ENCODE data around the gene TEX36.
A peak's percentile ranks its signal among the peaks of the same experiment; 100 is the strongest.
"Not testable (repeated sequence)": the region's sequence is repeated elsewhere in the genome, so short reads cannot be mapped to it uniquely, and the experiment has no call there.

The TEX36 gene, protein sequence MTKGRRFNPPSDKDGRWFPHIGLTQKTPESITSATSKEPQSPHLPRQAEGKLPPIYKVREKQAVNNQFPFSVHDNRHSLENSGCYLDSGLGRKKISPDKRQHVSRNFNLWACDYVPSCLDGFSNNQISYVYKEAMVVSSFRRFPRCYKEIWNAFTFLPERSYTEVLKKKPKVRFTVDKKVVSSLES

DNA sequence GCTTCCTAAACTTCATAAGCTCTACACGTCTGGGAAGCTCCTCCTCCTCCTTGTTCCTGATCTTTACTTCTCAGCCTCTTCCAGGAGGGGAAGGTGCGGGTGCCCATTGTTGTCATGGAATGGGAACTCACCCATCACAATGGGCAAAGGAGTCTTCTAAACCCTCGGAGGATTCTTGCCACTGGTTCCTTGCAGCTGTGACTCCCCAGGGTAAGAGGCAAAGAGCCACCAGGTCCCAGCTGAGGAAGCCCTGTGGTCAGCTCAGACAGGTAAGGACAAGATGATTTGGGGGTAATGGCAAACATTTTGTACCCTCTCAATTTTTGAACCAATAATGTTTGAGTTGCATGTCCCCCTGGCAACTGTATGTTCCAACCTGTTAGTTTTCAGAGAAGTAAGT lies at the start of gene TEX36:
Gene TEX36, minus strand, starts transcription at position 101 of the 400 bp plus-strand sequence. CDS start 174 bp downstream, outside the sequence.
- no peak for DNase-seq (ENCODE audit: low spot score)

DNA sequence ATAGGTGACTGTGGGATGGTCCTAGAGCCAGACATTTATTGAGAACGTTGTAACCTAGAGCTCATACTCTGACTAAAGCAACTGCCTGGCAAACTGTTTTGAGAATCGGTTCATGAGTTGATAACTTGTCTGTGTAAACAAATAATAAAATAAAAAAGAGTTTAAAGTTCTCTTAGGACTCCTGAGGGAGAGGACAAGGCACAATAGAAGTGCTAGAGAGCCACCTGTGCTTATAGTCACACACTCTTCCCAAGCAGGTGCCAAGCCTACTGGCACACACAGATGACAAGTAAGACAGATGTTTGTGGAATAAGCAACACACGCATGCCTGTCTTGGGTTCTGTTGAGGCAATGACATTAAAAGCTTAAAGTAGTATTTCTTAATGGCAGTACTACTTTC lies 44.5 kb upstream of the TEX36 start:
- DNase-seq (ENCODE audit: low spot score) = no peak

DNA sequence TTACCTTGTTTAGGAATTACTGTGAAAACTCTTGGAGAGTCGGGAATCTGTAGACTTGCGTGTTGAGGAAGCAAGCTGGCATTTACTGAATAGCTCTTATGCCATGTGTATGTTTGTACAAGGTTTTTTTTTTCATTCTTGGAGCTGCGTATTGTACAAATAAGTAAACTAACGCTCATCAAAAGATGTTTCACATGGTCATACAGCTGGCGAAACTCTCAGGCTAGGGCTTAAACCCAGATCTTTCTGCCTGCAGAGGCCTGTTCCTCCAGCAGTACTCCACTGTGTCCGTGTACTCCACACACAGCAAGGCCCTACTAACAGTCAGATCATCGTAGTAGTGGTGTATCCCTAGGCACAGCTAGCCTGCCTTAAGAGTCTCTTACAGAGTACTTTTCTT lies 44.0 kb upstream of the TEX36 start:
- DNase-seq (ENCODE audit: low spot score) = no peak

DNA sequence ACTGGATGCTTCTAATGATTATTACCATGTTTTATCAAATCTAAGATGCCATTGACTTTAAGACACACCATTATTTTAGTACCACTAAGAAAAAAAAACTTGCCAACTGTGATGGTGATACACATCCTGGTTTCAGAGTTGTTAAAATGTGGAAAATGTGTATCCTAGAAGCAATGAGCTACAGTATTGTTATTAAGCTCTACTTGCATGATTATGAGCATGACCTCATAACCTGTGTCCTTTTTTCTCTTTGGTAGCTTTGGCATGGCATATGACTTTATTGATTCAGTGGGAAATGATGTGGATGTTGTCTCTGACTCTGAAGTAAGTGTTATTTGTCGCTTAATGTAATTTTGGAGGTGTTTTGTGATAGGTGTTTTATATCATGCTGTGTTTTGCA lies 39.8 kb upstream of the TEX36 start:
- no peak for DNase-seq (ENCODE audit: low spot score)

DNA sequence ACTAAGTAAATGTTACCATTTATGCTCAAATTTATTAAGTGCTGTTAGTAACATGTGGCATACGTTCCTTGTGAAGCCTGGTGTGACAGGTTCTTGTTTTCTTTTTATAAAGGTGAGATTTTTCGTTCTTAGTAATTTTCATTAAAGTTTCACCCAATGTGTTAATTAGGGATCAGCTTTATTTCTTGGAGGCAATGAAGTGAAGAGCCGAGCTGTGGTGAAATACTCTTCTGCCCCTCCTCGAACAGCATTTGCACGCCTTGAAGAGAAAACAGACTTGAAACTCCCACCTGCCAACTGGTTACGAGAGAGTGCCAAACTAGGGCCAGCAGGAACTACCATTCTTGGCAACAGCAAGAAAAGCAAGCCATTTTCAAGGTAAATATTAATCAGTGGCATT lies 38.1 kb upstream of the TEX36 start:
- DNase-seq (ENCODE audit: low spot score) = no peak

DNA sequence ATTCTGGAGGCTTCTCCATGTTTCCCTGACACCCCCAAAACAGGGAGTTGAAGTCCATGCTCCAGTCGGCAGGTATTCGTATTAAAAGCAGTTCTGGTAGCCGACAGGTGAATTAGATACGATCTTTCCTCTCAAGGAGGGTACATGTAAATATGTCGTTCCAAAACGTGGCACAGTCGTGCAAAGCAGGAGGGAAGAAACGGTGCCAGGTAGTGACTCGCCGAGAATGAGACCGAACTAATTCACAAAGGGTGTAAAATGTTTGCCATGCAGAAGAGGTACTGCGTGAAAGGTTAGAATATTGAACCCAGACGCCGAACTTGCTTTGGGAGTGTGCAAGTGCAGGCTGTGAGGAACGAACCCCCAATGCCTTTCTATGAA lies 37.0 kb upstream of the TEX36 start:
- peak; percentile 19 for DNase-seq (ENCODE audit: low spot score)

DNA sequence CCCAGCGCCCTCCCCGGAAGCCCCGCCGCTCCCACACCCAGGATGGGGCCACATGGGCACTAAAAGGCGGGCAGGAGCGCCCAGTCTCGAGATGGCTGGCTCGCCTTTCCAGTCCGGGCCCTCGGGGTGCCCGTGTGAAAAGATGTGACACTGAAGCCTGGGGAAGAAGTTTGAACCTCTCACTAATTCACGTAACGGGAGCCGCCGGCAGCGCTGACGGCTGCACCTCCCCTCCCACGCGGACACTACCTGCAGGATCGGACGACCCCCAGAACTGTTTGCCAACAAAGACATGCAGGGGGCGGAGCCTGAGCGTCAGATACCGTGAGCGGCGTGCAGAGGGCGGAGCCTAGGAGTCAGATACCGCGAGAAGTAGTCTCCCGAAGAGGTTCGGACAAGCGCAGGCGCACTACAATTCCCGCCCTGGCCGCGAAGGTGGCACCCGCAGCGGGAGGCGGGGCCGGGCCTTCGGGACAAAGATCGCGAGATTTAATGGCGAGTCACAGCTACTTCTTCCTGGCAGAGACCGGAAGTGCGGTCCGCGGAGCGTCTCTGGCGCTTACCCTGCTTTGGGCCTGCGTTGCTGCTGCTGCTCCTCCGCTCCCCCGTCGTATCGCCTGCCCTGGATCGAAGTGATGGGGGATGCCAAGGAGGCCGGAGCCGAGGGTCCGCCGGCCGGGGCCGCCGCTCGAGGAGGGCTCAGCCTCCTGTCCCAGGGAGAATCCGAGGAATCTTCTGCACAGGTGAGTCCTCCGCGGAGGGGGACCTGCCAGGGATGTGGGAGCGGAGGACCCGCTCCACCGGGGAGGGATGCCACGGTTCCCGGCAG lies 36.4 kb upstream of the TEX36 start, which contains the start of gene EDRF1:
Gene EDRF1, plus strand, starts transcription at position 537 of the 829 bp plus-strand sequence. Its CDS starts 99 bp downstream, at position 636.
- peak; percentile 98 for DNase-seq (ENCODE audit: low spot score)

DNA sequence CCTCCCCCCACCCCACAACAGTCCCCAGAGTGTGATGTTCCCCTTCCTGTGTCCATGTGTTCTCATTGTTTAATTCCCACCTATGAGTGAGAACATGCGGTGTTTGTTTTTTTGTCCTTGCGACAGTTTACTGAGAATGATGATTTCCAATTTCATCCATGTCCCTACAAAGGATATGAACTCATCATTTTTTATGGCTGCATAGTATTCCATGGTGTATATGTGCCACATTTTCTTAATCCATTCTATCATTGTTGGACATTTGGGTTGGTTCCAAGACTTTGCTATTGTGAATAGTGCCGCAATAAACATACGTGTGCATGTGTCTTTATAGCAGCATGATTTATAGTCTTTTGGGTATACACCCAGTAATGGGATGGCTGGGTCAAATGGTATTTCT lies 31.8 kb upstream of the TEX36 start:
- not testable (repeated sequence) for DNase-seq (ENCODE audit: low spot score)

DNA sequence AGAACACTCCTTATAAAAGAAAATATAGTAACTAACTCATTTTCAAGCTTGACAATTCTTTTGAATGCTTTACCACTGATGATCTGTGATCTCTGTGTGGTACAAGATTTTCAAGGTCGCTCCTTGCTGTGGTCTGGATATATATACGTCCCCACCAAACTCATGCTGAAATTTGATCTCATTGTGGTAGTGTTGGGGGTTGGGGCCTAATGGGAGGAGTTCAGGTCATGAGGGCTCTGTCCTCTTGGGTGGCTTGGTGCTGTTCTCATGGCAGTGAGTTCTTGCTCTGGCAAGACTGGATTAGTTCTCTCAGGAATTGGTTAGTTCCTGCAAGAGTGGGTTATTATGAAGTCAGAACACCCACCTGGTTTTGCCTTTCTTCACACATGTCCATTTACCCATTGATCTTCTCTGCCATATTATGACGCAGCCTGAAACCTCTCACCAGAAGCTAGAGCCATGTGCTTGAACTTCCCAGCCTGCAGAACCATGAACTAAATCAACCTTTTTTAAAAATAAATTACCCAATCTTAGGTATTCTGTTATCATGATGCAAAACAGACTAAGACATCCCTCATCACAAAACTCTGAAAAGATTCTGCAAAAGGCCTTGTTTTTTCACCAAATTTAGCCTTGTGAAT lies 28.3 kb upstream of the TEX36 start:
- DNase-seq (ENCODE audit: low spot score) = no peak

DNA sequence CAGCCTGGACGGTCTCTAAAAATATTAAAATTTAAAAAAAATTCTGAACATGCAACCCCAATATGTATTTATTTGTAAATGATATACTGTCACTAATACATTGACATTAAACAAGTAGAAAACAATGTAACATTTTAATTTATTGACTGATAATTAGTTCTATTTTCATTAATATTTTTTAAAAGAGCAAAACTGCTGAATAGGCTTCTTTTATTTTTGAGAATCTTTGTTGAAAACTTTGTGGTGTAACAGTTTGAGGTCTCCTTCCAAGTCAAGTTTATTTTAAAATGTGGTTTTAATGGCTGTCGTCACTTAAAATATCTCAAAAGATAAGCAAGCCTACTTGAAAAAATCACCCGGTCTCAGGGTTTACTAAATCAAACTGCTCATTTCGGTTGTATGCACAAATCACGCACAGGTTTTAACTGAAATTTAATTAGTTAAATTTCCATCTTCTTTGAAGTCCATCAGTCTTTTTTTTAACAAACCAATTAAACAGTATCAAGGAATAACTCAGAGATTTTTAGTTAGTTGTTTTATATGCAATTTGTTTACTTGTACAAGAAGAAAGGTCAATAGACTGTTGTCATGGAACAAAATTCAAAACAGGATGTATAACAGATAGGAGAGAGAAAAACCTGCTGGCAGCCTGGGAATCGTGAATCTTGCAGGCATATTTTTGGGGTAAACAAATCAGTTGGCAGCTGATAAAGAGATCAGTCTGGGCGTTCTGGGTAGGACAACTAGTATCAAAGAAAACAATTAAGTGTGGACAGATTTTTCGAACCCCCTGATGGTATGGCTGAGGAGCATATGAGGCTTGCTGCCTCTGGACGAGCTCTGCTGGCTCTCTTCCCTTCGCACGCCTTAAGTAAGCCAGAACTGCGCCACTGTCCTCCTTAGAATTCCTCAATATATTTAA lies 26.9 kb upstream of the TEX36 start:
- DNase-seq (ENCODE audit: low spot score) = no peak

DNA sequence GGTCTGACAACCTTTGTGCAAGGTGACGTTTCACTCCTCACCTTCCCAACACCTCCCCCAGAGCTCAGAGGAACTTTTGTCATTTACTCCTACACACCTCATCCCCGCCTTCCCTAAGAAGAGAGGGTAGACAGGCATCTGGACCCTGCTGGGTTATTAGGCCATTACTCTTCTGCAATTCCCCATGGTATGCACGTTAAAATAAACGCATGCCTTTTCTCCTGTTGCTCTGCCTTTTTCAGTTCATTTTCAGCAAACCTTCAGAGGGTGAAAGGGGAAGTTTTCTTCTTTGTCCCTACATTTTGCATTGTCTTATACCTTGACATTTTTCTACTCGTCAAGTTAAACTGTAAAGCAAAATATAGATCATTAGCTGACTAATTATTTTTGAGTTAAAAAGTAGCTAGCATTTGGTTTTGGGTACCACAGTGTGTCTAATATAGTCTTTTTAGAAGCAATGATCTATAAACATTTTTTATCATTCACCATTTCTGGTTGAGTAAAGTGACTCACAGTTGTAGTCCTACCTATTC lies 26.1 kb upstream of the TEX36 start:
- DNase-seq (ENCODE audit: low spot score) = peak; percentile 13

DNA sequence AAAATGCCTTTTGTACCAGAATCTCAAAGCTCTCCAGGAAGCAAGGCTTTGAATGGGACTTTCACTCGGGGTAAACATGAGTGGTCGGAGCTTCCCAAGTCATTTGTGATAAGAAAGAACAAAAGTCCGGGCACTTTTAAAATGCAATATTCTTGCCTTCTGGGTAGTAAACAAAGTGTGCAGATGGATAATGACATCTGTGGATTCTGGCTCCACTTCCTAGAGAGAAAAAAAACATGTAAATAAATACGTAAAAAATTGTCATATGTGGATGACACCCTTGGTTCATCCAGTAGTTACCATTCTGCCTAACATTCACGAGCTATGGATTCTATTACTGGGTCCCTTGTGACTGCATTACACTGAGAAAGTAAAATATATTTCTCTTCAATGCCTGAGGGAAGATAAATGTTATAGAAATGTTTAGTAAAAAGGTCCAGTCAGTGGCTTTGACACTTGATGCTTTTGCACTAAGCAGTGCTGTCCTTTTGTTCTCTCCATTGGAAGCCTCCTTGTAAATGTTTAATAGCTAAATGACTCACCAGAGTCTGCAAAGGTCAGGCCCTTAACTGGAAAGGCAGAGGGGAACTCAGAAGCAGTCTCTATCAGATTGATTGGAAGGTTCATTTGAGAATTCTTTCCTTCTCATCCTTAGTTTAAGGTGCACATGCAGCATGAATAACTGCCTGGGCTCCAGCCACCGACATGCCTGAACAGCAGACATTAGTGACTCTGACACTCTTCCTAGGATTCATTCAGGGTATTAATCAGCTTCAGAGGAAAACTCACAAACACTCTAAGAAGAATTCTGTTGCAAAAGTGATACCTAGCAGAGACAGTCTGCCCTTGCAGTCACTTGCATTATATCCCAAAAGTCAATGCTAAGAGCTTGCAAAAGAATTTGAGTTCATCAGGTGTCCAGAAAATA lies 24.8 kb upstream of the TEX36 start:
- DNase-seq (ENCODE audit: low spot score) = no peak

DNA sequence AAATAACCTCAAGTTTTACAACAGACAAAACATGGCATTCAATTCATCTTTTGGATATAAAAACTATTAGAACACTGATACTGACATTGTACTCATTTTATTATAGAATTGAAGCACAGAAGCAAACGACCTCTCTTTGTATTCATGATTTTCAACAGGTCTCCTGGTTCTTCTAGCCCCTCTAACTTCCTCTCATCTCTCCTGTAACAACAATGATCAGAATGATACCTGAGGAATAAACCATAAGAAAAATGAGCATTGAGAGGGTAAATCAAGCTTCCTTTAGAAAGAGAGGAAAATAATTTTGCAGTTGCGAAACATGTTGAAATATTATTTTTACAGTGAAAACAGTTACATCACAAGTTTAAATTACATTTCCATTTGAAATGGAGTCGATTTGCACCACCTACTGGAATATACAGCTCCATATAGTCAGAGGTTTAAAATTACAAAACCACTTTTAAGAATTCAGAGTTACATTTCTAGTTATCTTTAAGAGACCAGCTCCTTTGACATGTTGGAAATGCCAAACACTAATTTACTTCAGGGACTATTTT lies 17.5 kb upstream of the TEX36 start:
- DNase-seq (ENCODE audit: low spot score) = no peak

DNA sequence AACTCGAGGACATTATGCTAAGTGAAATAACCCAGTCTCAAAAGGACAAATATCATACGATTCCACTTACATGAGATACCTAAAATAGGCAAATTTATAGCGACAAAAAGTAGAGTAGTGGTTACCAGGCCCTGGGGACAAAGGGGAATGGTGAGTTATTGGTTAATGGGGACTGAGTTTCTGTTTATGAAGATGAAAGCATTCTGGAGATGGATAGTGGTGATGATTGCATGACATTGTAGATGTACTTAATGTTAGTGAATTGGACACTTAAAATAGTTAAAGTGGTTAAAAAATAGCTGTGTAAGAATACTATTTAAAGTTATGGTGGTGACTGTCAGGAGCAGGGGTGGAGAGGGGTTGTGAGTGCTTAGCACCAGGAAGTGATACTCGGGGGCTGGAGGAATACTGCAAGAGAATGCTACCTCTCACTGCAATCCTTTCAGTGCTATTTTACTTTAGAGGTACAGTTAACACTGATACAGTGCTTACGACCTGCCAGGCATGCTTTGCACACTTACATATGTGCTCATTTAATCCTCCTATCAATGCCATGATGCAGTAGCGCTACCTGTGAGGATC lies 16.7 kb upstream of the TEX36 start:
- DNase-seq (ENCODE audit: low spot score) = no peak

DNA sequence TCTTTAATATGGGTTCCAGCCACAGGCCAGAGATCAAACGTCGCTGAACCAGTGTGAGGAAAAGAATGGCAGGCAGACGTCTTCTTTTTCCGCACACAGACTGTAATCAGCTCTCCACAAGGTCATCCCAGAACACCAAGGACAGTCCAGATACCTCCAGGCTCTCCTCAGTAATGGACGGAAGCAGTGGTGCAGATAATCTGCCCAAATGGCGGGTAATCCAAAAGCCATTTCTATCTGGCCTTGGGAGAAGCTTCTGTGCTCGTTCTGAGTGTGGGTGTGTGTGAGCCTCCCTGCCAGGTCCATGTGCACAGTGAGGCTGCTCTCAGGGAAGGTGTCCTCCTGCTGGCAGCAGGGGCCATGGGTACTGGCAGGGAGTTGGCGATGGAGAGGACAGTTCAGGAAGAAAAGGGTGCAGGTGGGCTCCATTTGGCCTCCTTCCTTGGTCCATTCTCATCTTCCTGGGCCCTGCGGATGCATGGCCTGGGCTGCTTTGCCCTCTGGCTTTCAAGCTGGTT lies 15.6 kb upstream of the TEX36 start:
- no peak for DNase-seq (ENCODE audit: low spot score)

DNA sequence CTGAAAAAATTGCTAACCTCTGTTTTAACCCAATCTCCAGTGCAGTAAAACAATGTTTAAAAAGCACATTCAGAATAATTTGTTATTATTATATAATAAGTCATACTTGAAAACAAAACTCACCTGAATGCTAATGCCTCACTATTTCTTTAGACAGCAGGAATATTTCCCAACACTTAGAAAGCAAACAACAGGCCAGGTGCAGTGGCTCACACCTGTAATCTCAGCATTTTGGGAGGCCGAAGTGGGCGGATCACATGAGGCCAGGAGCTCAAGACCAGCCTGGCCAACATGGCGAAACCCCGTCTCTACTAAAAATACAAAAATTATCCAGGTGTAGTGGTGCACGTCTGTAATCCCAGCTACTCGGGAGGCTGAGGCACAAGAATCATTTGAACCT lies 13.9 kb upstream of the TEX36 start:
- DNase-seq (ENCODE audit: low spot score) = not testable (repeated sequence)

DNA sequence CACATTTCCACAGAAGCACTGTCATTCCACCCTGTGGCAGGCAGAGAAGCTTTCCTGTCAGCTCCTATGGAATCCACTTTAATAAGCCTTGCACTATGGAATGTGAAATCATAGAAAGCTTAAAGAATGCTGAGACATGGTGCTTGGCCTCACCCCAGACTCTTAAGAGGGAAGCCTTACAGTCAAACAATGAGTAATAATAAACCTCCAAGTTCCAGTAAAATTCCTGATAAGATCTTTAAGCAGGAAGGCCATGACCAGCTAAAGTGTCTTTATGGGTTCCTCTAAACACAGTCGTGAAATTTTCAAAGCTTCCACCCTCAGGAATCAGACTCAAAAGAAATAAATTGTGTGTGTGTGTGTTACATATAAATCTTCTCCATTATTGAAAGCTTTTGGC lies 11.9 kb upstream of the TEX36 start:
- DNase-seq (ENCODE audit: low spot score) = no peak

DNA sequence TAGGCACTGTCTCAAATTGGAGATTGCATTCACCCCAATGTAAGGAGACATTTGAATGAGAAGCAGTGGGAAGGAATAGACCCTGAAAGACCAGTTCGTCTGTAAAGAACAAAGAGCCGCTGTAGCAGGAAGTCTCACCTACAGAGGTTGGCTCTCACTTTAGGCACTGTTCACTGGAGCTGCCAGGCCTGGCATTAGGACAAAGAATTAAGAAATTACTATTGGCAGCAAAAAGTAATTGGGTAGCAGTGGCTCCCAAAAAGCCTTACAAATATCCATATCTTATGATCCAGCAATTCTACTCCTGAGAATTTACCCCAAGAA lies 10.5 kb upstream of the TEX36 start:
- no peak for DNase-seq (ENCODE audit: low spot score)

DNA sequence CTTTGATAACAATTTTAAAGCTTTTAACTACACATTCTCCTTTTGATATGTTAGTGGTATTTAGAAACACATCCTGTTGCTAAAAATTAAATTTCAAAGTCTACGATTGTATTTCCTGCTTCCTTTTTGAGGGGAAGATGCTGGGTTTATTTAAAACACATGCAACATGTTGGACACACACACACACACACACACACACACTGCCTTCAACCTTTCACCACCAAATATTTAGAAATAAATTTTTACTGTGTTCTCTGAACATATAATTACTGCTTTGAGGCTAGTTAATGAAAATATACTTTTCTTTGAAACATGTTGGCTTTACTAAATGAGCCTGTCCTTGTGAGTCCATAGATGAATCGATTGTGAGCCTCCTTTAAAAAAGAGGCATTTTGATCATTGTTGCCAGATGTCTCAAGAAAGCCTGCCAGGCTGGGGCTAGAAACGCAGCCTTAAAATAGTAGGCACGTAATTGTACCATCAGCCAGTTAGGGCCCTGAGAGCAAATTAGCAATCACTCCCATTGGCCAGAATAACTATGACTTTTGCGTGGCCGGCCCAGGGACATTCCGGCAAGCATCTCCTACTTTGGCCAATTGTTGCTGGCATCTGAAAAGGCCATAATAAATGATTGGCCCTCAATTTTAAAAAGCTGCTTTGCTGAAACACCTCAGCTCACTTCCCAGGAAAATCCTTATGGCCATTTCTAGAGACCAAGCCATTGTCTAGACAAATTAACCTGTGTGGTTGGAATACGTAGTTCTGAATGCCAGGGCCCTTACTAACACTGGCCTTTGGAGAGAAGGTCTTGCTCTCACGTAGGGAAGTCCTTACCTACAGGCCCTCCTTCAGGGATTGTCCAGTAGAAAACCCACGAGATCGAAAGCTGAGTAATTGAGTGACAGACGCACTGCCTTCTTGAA lies 9.9 kb upstream of the TEX36 start:
- DNase-seq (ENCODE audit: low spot score) = no peak
